NCI-H1930 (cell line): ENCODE measurements around the gene EMC6.

ENCODE experiments used
- DNase-seq, 2 experiments: peaks; one replicate each; lab custom pipeline; 2025; lab: John Stamatoyannopoulos, UW

Gene EMC6

GRCh38 chr17:3656353-3656752 lies 12.3 kb upstream of the EMC6 start:
- DNase-seq: no peak

- no peak for DNase-seq
Measured at GRCh38 chr17:3656755-3657587, 11.6 kb upstream of the EMC6 start.

DNA sequence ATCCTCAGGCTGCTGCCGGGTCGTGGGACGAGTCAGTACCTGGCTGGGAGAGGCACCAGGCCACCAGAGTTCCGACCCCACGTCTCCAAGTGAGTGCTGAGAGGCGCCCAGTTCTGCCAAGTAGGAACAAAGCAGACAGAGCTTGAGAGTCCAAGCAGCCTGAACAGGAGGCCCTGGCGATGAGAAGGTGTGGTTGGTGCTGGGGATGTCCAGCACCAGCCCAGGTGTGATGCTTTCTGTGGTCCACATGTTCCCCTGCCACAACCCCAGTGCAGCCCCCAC lies 11.1 kb upstream of the EMC6 start:
- no peak for DNase-seq

- no peak for DNase-seq
Measured at GRCh38 chr17:3657874-3658783, 10.5 kb upstream of the EMC6 start.

DNA sequence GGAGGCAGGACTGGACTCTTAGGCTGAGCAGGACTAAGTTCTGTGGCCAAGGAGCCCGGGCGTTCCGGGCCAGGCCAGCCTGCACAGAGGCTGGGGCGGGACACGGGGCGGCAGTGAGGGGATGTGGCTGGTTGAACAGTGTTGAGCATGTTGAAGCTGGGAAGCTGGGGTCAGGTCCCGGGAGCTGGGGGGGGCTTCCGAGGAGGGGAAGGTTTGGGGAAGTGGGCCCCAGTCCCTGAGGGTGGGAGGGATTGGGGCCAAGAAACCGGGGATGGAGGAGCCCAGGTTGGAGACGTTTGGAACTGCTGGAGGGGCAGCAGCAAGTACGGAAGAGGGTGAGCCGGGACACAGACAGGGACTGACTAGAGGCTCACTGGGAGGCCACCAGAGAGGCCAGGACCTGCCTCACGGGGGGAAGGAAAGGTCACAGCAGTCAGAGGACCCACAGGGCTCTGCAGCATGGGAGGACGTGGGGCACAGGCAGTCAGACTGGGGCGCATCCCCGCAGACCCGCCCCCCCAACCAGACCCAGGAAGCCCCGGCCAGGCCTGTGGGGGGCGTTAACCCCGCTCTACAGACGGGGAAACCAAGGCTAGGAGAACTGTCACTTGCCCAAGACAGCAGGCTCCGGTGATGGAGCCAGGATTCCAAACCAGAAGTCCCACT lies 9.7 kb upstream of the EMC6 start:
- no peak for DNase-seq

GRCh38 chr17:3659541-3660111 lies 9.0 kb upstream of the EMC6 start:
- no peak for DNase-seq

DNA sequence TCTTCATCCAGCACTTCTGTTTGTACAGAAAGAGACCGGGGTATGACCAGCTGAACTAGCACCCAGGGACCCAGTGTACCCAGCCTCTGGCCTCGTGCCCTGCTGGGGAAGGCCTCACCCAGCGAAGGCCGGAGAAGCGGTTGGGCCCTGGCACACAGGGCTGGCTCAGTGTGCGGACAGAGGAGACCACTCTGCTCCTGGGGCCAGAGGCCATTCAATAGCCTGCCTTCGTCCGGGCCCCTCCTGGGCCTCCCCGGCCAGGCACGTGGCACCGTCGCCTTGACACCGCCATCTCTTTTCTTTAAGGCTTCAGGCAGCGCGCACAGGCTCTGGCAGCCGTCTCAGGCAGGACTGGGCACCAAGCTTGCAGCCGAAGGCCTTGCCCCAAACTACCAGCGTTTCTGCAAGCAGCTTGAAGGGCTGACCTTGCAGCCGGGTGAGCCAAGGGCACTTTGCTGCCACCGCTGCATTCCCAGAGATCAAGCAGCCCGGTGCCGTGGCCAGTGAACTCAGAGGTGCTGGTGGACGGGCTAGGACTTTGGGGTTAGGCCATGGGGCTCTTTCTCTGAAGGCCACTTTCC lies 8.2 kb upstream of the EMC6 start:
- no peak for DNase-seq

DNA sequence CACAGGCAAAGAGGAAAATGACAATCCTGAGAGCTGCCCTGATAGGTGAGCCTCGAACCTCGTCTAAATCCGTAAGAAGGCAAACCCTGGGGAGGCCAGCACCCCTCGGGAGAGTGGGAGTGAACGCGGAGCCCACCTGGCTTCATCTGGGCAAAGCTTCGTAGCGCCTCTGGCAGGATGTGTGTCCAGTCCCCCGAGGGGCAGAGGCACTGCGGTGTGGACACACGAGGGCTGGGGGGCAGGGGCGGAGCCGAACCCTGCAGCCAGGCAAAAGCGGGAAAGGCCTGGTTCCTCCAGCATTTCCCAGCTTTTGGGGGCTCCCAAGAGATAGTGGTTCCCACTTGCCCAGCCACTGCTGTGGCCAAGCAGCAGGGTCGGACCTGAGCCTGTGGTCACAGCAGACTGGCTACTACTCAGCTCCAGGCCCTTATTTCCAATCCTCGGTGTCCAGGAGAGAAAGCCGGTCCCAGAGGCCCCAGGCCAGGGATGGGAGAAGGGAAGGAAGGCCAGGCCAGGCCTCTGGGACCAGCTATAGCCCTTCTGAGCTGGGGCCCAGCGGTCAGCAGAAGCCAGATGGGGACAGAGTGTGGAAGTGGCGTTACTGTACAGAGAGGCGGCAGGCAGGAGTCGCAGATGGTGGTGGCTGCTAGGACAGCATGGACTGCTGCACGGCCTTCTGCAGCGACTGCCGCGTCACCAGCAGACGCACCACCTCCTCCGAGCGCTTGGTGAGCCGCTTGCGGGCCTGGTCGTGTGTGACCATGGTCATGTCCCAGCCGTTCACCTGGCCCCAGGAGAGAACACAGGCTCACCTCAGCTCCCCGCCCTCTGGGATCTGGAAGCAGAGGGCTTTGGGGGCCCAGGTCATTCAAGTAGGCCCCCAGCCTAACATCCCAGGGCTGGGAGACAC lies 5.3 kb upstream of the EMC6 start:
- no peak for DNase-seq

DNA sequence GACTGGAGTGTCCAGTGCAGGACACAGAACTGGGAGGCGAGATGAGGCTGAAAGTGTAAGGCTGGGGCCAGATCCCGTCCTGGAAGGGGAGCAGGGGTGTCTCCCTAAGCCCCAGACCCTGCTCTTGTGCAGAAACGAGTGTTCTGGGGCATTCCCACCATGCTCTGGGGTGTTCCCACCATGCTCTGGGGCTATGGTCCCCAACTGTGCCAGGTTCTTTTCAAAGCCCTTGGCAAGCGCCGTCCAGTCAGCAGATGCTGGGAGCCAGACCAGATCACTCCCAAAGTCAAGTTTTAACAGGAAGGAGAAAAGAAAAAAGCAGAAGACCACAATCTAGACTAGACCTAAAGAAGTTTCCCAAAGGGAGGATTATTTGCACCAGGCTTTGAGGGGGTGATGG lies 2.8 kb upstream of the EMC6 start:
- no peak for DNase-seq

- no peak for DNase-seq
Measured at GRCh38 chr17:3666516-3666915, 2.1 kb upstream of the EMC6 start.

DNA sequence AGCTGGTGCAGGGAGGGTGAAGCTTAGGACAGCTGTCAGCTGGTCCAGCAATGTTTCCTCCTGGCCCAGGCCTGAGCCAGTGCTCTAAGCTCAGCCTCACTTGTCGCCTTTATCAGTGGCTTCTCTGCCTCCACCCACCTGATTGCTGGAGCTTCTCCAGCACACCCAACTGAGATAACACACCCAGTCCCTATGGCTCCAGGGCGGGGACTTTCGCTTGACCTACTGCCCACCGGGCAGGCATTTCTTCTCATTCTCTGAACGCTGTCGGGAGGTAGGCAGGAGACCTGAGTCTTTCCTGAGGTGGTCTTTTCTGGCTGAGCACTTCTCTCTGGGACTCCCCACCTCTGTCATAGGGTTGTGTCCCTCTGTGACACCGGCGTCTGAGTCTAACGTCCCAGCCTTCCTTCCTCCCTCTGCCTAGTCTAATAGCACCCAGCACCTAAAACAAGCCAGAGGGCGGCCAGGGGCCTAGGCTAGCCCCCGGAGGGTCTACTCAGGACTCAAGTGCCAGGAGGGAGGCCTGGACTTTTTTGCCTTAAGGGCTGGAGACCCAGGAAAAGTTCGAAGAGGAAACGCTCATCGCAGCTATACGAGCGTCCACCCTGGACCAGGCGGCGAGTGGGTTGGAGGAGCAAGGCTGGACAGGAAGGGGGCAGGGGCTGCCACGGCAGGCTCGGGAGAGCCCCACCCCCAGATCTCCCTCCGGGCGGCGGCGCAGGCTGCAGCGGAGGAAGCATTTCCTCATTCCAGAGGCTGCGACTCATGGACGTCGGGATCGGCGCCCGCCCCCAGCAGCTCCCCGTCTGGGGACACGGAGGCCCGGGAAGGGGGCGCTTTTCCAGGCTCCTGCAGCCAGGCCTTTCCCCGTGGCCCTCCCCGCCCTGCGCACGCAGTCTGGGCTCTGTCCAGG lies 990 bp upstream of the EMC6 start:
- DNase-seq: peak in 1 of 2 experiments; percentile 50

GRCh38 chr17:3669085-3669347 lies 404 bp downstream of the EMC6 start:
- no peak for DNase-seq

DNA sequence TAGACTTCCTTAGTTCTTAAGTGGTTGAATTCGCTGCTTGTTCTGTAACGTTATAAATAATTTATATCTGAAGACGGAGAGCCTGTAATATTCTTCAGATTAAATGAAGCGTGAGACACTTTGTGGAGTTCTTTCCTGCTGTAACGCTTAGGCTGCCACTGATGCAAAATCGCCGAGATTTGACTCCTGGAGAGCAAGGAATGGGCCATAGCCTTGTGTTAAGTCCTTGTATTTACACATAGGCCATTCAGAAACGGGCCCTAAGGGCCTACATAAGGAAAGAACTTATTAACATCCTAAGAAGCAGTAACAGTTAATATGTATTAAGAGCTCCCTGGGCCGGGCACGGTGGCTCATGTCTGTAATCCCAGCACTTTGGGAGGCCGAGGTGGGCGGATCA lies 936 bp downstream of the EMC6 start:
- DNase-seq: no peak

GRCh38 chr17:3672571-3672970 lies 4.0 kb downstream of the EMC6 start:
- no peak for DNase-seq

DNA sequence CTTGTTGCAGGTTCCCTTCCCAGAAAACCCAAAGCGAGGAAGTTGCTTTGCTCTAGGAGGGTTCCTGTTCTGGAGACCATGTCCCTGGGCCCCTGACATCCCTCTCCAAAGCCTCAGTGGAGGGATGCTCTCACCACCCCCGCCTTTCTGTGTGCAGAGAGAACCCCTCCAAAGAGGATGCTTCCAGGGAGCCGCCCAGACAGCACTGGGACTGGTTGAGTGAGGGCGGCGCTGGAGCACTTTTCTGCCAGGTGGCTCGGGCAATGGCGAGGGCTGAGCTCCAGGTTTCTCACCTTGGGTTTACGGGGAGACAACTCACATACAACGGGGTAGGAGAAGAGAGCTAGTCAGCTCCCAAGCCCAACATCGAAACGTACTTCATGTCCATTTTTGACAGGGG lies 7.3 kb downstream of the EMC6 start:
- no peak for DNase-seq

DNA sequence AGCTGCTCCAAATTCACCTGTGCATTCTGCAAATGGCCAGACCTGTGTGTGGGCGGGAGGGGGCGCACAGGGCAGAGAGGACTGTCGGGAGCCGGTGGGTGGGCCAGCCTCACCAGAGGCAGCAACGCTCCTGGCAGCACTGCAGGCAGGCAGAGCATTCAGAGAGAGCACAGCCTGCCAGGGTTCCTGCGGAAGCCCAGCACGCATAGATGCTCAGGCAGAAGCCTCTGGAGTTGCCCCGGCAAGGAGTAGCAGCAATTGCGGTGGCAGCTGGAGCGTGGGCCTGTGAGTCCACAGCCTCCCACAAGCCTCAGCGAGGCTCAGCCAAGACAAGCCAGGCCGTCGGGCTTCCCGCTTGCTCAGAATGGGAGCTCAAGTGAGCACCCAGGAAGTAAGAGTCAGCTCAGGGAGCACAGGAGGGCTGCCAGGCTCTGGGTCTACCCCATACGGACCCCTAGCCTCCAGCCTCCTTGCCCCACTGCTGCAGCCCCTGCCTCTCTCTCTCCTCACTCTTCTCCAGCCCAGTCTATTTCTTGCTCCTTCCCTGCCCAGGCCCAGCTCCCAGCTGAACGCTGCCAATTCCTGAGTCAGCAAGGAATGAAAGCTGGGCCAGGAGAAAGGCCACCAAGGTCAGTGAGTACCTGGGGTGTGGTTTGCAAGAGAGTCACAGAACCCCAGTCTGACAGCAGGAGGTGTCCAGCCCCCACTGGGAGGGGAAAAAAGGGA lies 9.6 kb downstream of the EMC6 start:
- DNase-seq: no peak

GRCh38 chr17:3678821-3679530 lies 10.4 kb downstream of the EMC6 start:
- DNase-seq: no peak

DNA sequence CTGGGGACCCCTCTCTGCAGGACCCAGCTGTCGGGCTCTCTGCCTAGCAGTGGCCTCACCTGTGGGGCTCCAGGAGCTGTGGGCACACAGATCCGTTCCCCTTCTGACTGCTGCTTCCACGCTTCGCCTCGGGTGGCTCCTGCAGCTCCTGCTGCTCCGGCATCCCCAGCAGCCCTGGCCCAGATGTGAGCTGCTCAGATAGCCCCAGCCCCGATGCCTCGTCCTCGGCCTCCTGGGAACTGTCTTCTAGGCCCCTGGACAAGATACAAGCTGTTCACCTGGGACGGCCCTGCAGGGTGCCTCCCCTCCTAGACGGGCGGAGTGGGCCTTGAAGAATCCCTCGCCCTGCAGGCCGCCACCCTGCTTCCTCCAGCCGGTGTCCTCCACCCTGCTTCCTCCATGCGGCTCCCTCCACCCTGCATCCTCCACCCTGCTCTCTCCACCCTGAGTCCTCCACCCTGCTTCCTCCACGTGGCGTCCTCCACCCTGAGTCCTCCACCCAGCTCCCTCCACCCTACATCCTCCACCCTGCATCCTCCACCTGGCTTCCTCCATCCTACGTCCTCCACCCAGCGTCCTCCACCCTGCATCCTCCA lies 11.0 kb downstream of the EMC6 start:
- DNase-seq: no peak

DNA sequence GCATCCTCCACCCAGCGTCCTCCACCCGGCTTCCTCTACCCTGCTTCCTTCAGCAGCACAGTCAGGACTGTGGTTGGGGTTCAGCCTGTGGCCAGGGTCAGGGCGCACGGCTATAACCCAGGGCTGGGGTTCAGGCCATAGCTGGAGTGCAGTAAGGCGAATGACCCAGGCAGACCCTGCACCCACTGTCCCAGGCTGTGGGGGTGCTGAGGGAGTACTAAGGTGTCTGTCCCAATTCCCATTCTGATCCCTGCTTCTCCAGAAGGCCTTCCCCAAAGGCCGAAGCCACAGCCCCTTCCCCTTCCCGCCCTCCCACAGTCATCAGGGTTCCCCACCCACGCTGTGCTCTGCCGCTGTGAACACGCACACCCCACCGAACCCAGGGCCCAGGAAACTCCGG lies 12.4 kb downstream of the EMC6 start:
- DNase-seq: no peak
